ENCODE data around the gene KCNQ5. TPM values are rescaled to one million over a fixed set of nuclear protein-coding genes. Genes with fewer than 3 reads are reported as not detected.

KCNQ5 gene
- total and polyA plus RNA-seq, 2 of the 8 experiments (the other 6 are each of a cell fraction or from before 2014, with no cell fraction given), result 0.83 to 1.2 TPM

GRCh38 chr6:72863131-72863530 is 241.3 kb downstream of the KCNQ5 start:
- Histone ChIP-seq H3K23me2 (ENCODE audit: low read depth, low read length) (no peaks in the 10 kb centered on the region), H2AK5ac (ENCODE audit: low read depth, low read length) (no peak overlapping the region), H3K14ac (ENCODE audit: insufficient read length) (no peak overlapping the region), H3K4me3 (ENCODE audit: extremely low read depth in 1 of 4, insufficient read depth in 2 of 4, low read depth in 3 of 4, low read length in 4 of 4) (no peak overlapping the region), H3K56ac (replicated peaks; ENCODE audit: insufficient read length, low read depth, low read length) (no peak overlapping the region), H3K79me1 (ENCODE audit: low read depth, low read length) (no peaks in the 10 kb centered on the region), H3K4me1 (replicated peaks in 1 of 4; ENCODE audit: control insufficient read depth in 3 of 4, insufficient read depth in 4 of 4, low read length in 3 of 4) (no peaks in the 10 kb centered on the region), H4K91ac (replicated peaks; ENCODE audit: insufficient read length, low read length) (no peak overlapping the region), H3K27me3 (replicated peaks in 1 of 4; ENCODE audit: control insufficient read depth in 3 of 4, extremely low read depth in 1 of 4, insufficient read depth in 3 of 4, low read length in 3 of 4) (no peaks in the 10 kb centered on the region), H2BK5ac (ENCODE audit: low read depth, low read length) (no peak overlapping the region), H3K9me3 (ENCODE audit: insufficient read depth in 2 of 2, low read depth in 1 of 2, low read length in 1 of 2) (no peaks in the 10 kb centered on the region), H2AFZ (ENCODE audit: low read length) (no peak overlapping the region), H2BK20ac (ENCODE audit: low read length) (no peak overlapping the region), H3K79me2 (ENCODE audit: control insufficient read depth in 1 of 2, insufficient read depth in 2 of 2, low read length in 2 of 2) (no peaks in the 10 kb centered on the region), H3K4ac (replicated peaks; ENCODE audit: insufficient read length, low read depth, low read length) (no peak overlapping the region), H3K23ac (ENCODE audit: insufficient read length) (no peak overlapping the region), H3K4me2 (ENCODE audit: insufficient read depth in 1 of 2, low read depth in 2 of 2, low read length in 2 of 2) (no peak overlapping the region), H2BK120ac (replicated peaks; ENCODE audit: low read depth, low read length) (no peak overlapping the region), H3K18ac (ENCODE audit: extremely low read depth, low read length) (no peak overlapping the region), H3K36me3 (ENCODE audit: control insufficient read depth in 2 of 4, insufficient read depth in 4 of 4, low read length in 3 of 4) (no peaks in the 10 kb centered on the region), H4K8ac (ENCODE audit: extremely low read depth, insufficient read depth, low read length) (no peak overlapping the region), H3K9ac (replicated peaks in 1 of 4; ENCODE audit: extremely low read depth in 1 of 4, low read depth in 3 of 4, low read length in 3 of 4) (no peak overlapping the region), H2BK15ac (ENCODE audit: low read length) (no peak overlapping the region), H2BK12ac (ENCODE audit: low read depth, low read length) (no peak overlapping the region), H3K27ac (ENCODE audit: low read depth, low read length) (no peak overlapping the region), H4K5ac (ENCODE audit: insufficient read length, low read depth, low read length) (no peak overlapping the region), H4K20me1 (replicated peaks in 1 of 2; ENCODE audit: control insufficient read depth in 1 of 2, insufficient read depth in 2 of 2, low read length in 2 of 2) (no peaks in the 10 kb centered on the region)
- CTCF ChIA-PET (ENCODE audit: partially characterized antibody), result interaction anchor here (0.8 kb wide), 1 partner anchor 26 kb away, joined by 3 read pairs; no protein-coding TSS in a partner anchor
- 86% methylated on average over 1 of the region's 1 CpG; no CpG with 5 or more reads in 1 of the 2 experiments for WGBS, 2 experiments (ENCODE audit: extremely low coverage in 1 of 2, insufficient coverage in 1 of 2, insufficient read length in 1 of 2, insufficient replicate concordance in 2 of 2, low coverage in 1 of 2, low lambda C conversion rate in 2 of 2, missing lambda C conversion rate in 1 of 2)
- no peak for FAIRE-seq
- POLR2A ChIA-PET (ENCODE audit: partially characterized antibody), result no interaction called here
- DNase-seq (ENCODE audit: low read depth in 1 of 2, low spot score in 2 of 2), result no peak
- TF ChIP-seq CBX5 (IDR thresholded peaks at IDR 0.05; ENCODE audit: low read depth, low read length) (no peak), SP2 (IDR thresholded peaks at IDR 0.05; ENCODE audit: low read length) (no peak), MAFK (IDR thresholded peaks at IDR 0.05; ENCODE audit: low read depth, low read length) (no peak), BACH1 (IDR thresholded peaks at IDR 0.05; ENCODE audit: low read length) (no peak), SIRT6 (IDR thresholded peaks at IDR 0.05; ENCODE audit: low read length) (no peak), USF2 (IDR thresholded peaks at IDR 0.05; ENCODE audit: low read length) (no peak), EZH2 (IDR thresholded peaks at IDR 0.05; ENCODE audit: low read depth, low read length, severe bottlenecking) (no peak), CHD1 (IDR thresholded peaks at IDR 0.05; ENCODE audit: low read depth, low read length) (no peak), SRF (IDR thresholded peaks at IDR 0.05; ENCODE audit: low read depth, low read length) (no peak), PHF8 (conservative IDR thresholded peaks at IDR 0.05; ENCODE audit: low read depth, low read length) (no peak), JUN (IDR thresholded peaks at IDR 0.05; ENCODE audit: low read depth, low read length) (no peak), RAD21 (IDR thresholded peaks at IDR 0.05 in 1 of 2, conservative IDR thresholded peaks at IDR 0.05 in 1 of 2; ENCODE audit: low read depth in 2 of 2, low read length in 2 of 2) (no peak), RXRA (IDR thresholded peaks at IDR 0.05; ENCODE audit: insufficient read depth, low read depth, low read length) (no peak), FOSL1 (IDR thresholded peaks at IDR 0.05; ENCODE audit: insufficient read depth, low read depth, low read length) (no peak)

Measured in H1 (cell line).